Measurements from ENCODE around the gene SLC7A5.

SLC7A5 gene

DNA sequence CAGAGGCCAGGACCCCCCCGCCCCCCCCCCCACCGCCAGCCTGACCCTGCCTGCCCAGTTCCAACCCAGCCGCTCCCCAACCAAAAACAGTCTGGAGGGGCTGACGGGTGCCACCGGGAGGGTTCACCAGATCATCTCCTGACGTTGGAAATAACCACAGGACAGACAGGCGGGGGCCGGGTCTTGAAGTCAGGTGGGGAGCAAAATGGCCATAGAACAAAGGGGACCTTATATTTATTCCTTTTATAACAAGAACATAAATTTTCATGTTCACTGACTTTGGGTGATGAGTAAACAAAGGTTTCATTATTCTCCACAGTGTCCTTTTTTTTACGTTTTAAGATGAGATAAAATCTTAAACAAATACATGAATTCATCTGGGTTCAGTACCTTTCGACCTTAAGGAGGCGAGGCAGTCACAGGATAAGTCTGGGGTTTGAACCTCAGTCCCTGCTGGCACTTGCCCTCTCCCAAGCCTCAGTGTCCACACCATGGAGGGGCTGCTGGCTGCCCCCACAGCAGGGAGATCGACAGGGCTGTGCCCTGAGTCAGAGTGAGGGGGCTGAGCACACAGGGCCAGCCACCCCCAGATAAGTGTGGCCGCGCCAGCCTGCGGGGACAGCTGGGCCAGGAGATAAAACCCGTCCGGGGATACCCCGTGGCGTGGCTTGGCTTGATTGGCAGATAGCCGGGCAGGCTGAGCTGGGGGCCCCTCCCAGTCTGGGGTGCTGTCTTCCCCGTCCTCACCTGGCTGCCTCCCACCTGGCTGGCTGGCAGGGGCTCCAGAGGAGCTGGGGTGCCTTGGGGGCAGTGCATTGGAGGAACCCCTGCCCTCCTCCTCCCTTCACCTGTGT lies 15.0 kb downstream of the SLC7A5 start:
- peak overlapping the region; percentile 74 for H3K4me2 ChIP-seq (ENCODE audit: low read length)
- peaks cover 7% of the 10 kb centered on the region; the same call in 1 of the 2 replicates for H3K79me2 ChIP-seq (ENCODE audit: insufficient read depth, low read length)
- TF ChIP-seq, protein P1, sequence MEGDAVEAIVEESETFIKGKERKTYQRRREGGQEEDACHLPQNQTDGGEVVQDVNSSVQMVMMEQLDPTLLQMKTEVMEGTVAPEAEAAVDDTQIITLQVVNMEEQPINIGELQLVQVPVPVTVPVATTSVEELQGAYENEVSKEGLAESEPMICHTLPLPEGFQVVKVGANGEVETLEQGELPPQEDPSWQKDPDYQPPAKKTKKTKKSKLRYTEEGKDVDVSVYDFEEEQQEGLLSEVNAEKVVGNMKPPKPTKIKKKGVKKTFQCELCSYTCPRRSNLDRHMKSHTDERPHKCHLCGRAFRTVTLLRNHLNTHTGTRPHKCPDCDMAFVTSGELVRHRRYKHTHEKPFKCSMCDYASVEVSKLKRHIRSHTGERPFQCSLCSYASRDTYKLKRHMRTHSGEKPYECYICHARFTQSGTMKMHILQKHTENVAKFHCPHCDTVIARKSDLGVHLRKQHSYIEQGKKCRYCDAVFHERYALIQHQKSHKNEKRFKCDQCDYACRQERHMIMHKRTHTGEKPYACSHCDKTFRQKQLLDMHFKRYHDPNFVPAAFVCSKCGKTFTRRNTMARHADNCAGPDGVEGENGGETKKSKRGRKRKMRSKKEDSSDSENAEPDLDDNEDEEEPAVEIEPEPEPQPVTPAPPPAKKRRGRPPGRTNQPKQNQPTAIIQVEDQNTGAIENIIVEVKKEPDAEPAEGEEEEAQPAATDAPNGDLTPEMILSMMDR (IDR thresholded peaks at IDR 0.05; ENCODE audit: low read length): no peak
- TF ChIP-seq EZH2 (IDR thresholded peaks at IDR 0.05; ENCODE audit: borderline replicate concordance, low read length): no peak
- no peaks in the 10 kb centered on the region for H3K9me3 ChIP-seq (ENCODE audit: low read length)
- H3K4me1 ChIP-seq (ENCODE audit: insufficient read depth, low read length, severe bottlenecking): peaks cover 92% of the 10 kb centered on the region
- no peaks in the 10 kb centered on the region for H3K27me3 ChIP-seq (ENCODE audit: insufficient read depth, low read length)
- H3F3A ChIP-seq (ENCODE audit: insufficient read depth, low read length): no peaks in the 10 kb centered on the region; the same call in 1 of the 2 replicates
- peak overlapping the region; percentile 93 for H3K27ac ChIP-seq (ENCODE audit: low read depth, low read length, poor library complexity, severe bottlenecking)
- H3K36me3 ChIP-seq (ENCODE audit: insufficient read depth, low read length): peaks cover 65% of the 10 kb centered on the region
- no peaks in the 10 kb centered on the region for H4K20me1 ChIP-seq (ENCODE audit: insufficient read depth, low read length)
- no peak overlapping the region for H2AFZ ChIP-seq (ENCODE audit: low read length)
- H3K9me2 ChIP-seq (ENCODE audit: low read depth, low read length): no peaks in the 10 kb centered on the region
- H3K9ac ChIP-seq (ENCODE audit: low read length): peak overlapping the region; percentile 9; the same call in 1 of the 2 replicates
- peak overlapping the region; percentile 11 for H3K4me3 ChIP-seq (ENCODE audit: low read depth, low read length, poor library complexity, severe bottlenecking)

DNA sequence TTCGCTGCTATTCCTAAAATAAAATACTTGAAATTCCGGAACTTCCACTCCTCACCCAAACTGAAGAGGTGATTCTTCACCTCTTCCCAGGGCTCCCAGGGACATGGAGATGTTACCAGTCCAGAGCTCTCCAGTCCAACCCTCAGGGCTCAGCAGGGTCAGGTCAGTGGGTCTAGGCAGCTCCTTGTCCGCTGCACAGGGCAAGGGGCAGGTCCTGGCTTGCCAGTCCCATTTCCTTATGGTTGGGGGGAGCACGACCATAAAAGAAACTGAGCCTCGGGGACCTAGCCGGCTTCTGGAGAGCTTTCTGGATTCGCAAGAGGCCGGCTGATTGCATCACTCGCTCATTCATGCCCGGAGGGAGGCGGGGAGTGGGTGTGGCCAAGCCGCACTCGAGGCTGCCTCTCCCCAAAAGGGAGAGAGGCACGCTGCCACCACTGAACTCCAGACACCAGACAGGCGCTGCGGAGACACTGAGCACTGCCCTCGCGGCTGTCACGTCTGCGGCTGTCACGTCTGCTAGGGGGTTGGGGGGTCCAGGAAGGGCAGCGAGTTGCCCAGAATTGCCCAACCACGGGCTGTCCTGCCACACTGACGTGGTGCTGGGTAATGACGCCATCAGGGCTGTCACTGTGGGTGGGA lies 15.8 kb downstream of the SLC7A5 start:
- no peaks in the 10 kb centered on the region for H3K9me3 ChIP-seq (ENCODE audit: low read length)
- no peaks in the 10 kb centered on the region for H4K20me1 ChIP-seq (ENCODE audit: insufficient read depth, low read length)
- H3K79me2 ChIP-seq (ENCODE audit: insufficient read depth, low read length): peaks cover 14% of the 10 kb centered on the region; the same call in 1 of the 2 replicates
- no peaks in the 10 kb centered on the region; the same call in 1 of the 2 replicates for H3F3A ChIP-seq (ENCODE audit: insufficient read depth, low read length)
- peak overlapping the region; percentile 50 for H3K4me2 ChIP-seq (ENCODE audit: low read length)
- peak overlapping the region; percentile 62 for H3K9ac ChIP-seq (ENCODE audit: low read length)
- no peak overlapping the region for H2AFZ ChIP-seq (ENCODE audit: low read length)
- H3K27me3 ChIP-seq (ENCODE audit: insufficient read depth, low read length): no peaks in the 10 kb centered on the region
- TF ChIP-seq, protein P1 (IDR thresholded peaks at IDR 0.05; ENCODE audit: low read length): no peak
- no peak for TF ChIP-seq EZH2 (IDR thresholded peaks at IDR 0.05; ENCODE audit: borderline replicate concordance, low read length)
- H3K4me1 ChIP-seq (ENCODE audit: insufficient read depth, low read length, severe bottlenecking): peaks cover 85% of the 10 kb centered on the region
- H3K4me3 ChIP-seq (ENCODE audit: low read depth, low read length, poor library complexity, severe bottlenecking): peak overlapping the region; percentile 11
- peak overlapping the region; percentile 81 for H3K27ac ChIP-seq (ENCODE audit: low read depth, low read length, poor library complexity, severe bottlenecking)
- H3K36me3 ChIP-seq (ENCODE audit: insufficient read depth, low read length): peaks cover 68% of the 10 kb centered on the region
- H3K9me2 ChIP-seq (ENCODE audit: low read depth, low read length): no peaks in the 10 kb centered on the region

DNA sequence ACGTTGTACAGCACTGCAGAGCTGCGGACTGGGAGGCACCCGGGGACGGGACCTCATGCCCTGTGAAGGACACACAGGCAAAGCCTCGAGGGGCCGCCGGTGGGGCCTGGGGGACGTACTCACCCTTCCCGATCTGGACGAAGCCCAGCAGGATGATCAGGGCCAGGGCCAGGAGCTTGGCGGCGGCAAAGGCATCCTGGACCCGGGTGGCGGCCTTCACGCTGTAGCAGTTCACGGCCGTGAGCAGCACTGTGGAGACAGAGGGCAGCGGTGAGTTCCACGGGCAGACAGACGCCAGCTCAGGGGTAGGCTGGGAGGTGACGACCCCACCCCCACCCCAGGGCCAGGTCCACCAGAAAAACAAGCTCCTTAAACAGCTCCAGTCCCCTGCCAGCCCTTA lies 17.7 kb downstream of the SLC7A5 start:
- peaks cover 15% of the 10 kb centered on the region; the same call in 1 of the 2 replicates for H3K79me2 ChIP-seq (ENCODE audit: insufficient read depth, low read length)
- H3K9me2 ChIP-seq (ENCODE audit: low read depth, low read length): no peaks in the 10 kb centered on the region
- H2AFZ ChIP-seq (ENCODE audit: low read length): no peak overlapping the region
- H3K27me3 ChIP-seq (ENCODE audit: insufficient read depth, low read length): no peaks in the 10 kb centered on the region
- H3K9ac ChIP-seq (ENCODE audit: low read length): no peak overlapping the region; the same call in 1 of the 2 replicates
- no peaks in the 10 kb centered on the region for H3K9me3 ChIP-seq (ENCODE audit: low read length)
- H3K36me3 ChIP-seq (ENCODE audit: insufficient read depth, low read length): peaks cover 80% of the 10 kb centered on the region
- H3K4me3 ChIP-seq (ENCODE audit: low read depth, low read length, poor library complexity, severe bottlenecking): no peak overlapping the region
- no peak overlapping the region for H3K4me2 ChIP-seq (ENCODE audit: low read length)
- no peaks in the 10 kb centered on the region for H3F3A ChIP-seq (ENCODE audit: insufficient read depth, low read length)
- TF ChIP-seq, protein P1 (IDR thresholded peaks at IDR 0.05; ENCODE audit: low read length): no peak
- no peak for TF ChIP-seq EZH2 (IDR thresholded peaks at IDR 0.05; ENCODE audit: borderline replicate concordance, low read length)
- peaks cover 66% of the 10 kb centered on the region for H3K4me1 ChIP-seq (ENCODE audit: insufficient read depth, low read length, severe bottlenecking)
- no peaks in the 10 kb centered on the region for H4K20me1 ChIP-seq (ENCODE audit: insufficient read depth, low read length)
- H3K27ac ChIP-seq (ENCODE audit: low read depth, low read length, poor library complexity, severe bottlenecking): peak overlapping the region; percentile 81
